HG03025 (cell line): Measurements from ENCODE around the gene GABBR1.

Source experiments
- ATAC-seq: cut with Tn5 transposase; IDR thresholded peaks from one replicate; pipeline ENCODE4 v1.9.1; 2021; ENCODE audit warnings: mild to moderate bottlenecking, moderate library complexity; ENCODE audit not compliant: unreplicated experiment, low FRiP score

The GABBR1 gene

GRCh38 chr6:29577544-29577943 is 55.4 kb downstream of the GABBR1 start:
- no peak for ATAC-seq

GRCh38 chr6:29576056-29576455 is 56.9 kb downstream of the GABBR1 start:
- ATAC-seq: no peak

- ATAC-seq: no peak
These were observed 65.0 kb downstream of the GABBR1 start for GRCh38 chr6:29567991-29568390.

GRCh38 chr6:29567541-29567940 is 65.4 kb downstream of the GABBR1 start:
- ATAC-seq: no peak

- ATAC-seq: no peak
These were observed 66.1 kb downstream of the GABBR1 start for GRCh38 chr6:29566856-29567255.

GRCh38 chr6:29564875-29565274 is 68.1 kb downstream of the GABBR1 start:
- no peak for ATAC-seq

GRCh38 chr6:29563435-29563965 is 69.5 kb downstream of the GABBR1 start:
- no peak for ATAC-seq

GRCh38 chr6:29561606-29562181 is 71.3 kb downstream of the GABBR1 start:
- ATAC-seq: no peak

- no peak for ATAC-seq
These were observed 71.9 kb downstream of the GABBR1 start for GRCh38 chr6:29561091-29561490.

- no peak for ATAC-seq
These were observed 73.3 kb downstream of the GABBR1 start, which contains the start of gene UBD for GRCh38 chr6:29559524-29560287. Gene UBD, minus strand, starts transcription at chr6:29559732. Its CDS starts 31 bp downstream, at chr6:29559701.

GRCh38 chr6:29558439-29559079 is 74.4 kb downstream of the GABBR1 start:
- no peak for ATAC-seq

- no peak for ATAC-seq
These were observed 75.7 kb downstream of the GABBR1 start for GRCh38 chr6:29557320-29557719.

GRCh38 chr6:29554764-29555163 is 78.2 kb downstream of the GABBR1 start:
- no peak for ATAC-seq

- ATAC-seq: no peak
These were observed 79.5 kb downstream of the GABBR1 start for GRCh38 chr6:29553268-29554057.

GRCh38 chr6:29552512-29553051 is 80.4 kb downstream of the GABBR1 start:
- peak; percentile 85 for ATAC-seq

- ATAC-seq: no peak
These were observed 85.4 kb downstream of the GABBR1 start for GRCh38 chr6:29547573-29547972.

- ATAC-seq: no peak
These were observed 95.1 kb downstream of the GABBR1 start for GRCh38 chr6:29537714-29538403.

GRCh38 chr6:29532320-29532951 is 100.5 kb downstream of the GABBR1 start:
- ATAC-seq: no peak

- ATAC-seq: no peak
These were observed 101.3 kb downstream of the GABBR1 start for GRCh38 chr6:29531668-29532067.
